HepG2 (cell line): ENCODE measurements around the gene ERBB3. TPM values are rescaled to one million over a fixed set of nuclear protein-coding genes. Genes with fewer than 3 reads are reported as not detected.

Experiments
- GTF3A ChIP-seq: sonication (generic); formaldehyde crosslinking; conservative IDR thresholded peaks from 2 replicates; pipeline ENCODE4 v1.4.0; 2020; ENCODE audit warnings: mild to moderate bottlenecking, missing genetic modification reagents
- HIC2 ChIP-seq: sonication (generic); formaldehyde crosslinking; IDR thresholded peaks from 2 replicates; pipeline ENCODE4 v1.9.0; 2022; ENCODE audit warnings: low read depth, missing genetic modification reagents
- HMGA1 ChIP-seq: sonication (generic); formaldehyde crosslinking; conservative IDR thresholded peaks from 2 replicates; pipeline ENCODE4 v1.4.0; 2020; ENCODE audit warnings: missing genetic modification reagents
- HOXD1 ChIP-seq: sonication (generic); formaldehyde crosslinking; IDR thresholded peaks from 2 replicates; pipeline ENCODE4 v1.5.0; 2020; ENCODE audit warnings: missing genetic modification reagents
- ISL2 ChIP-seq: sonication (generic); formaldehyde crosslinking; IDR thresholded peaks from 2 replicates; pipeline ENCODE4 v1.5.0; 2020; ENCODE audit warnings: missing genetic modification reagents
- LRRFIP1 ChIP-seq: sonication (generic); formaldehyde crosslinking; conservative IDR thresholded peaks from 2 replicates; pipeline ENCODE4 v1.4.0; 2020; ENCODE audit warnings: missing genetic modification reagents
- NFKB2 ChIP-seq: sonication (generic); formaldehyde crosslinking; IDR thresholded peaks from 2 replicates; pipeline ENCODE4 v1.4.0; 2020; ENCODE audit warnings: missing genetic modification reagents, borderline replicate concordance
- RARG ChIP-seq: sonication (generic); formaldehyde crosslinking; IDR thresholded peaks from 2 replicates; pipeline ENCODE4 v1.4.0; 2020; ENCODE audit warnings: low read depth, mild to moderate bottlenecking, missing genetic modification reagents
- RFXANK ChIP-seq: IDR thresholded peaks from 2 replicates; pipeline ENCODE4 v1.6.1; 2016
- SALL1 ChIP-seq: sonication (generic); formaldehyde crosslinking; IDR thresholded peaks from 2 replicates; pipeline ENCODE4 v1.8.0; 2022; ENCODE audit warnings: mild to moderate bottlenecking, missing genetic modification reagents
- TEAD2 ChIP-seq: sonication (generic); formaldehyde crosslinking; IDR thresholded peaks from 2 replicates; pipeline ENCODE4 v1.9.0; 2021; ENCODE audit warnings: missing genetic modification reagents
- ZNF136 ChIP-seq: sonication (generic); formaldehyde crosslinking; IDR thresholded peaks from 2 replicates; pipeline ENCODE4 v1.8.1; 2022; ENCODE audit warnings: low read depth, mild to moderate bottlenecking, moderate library complexity, missing genetic modification reagents
- ZNF280B ChIP-seq: sonication (generic); formaldehyde crosslinking; IDR thresholded peaks from 2 replicates; pipeline ENCODE4 v1.5.0; 2020; ENCODE audit warnings: missing genetic modification reagents, mild to moderate bottlenecking, borderline replicate concordance
- ZNF513 ChIP-seq: sonication (generic); formaldehyde crosslinking; conservative IDR thresholded peaks from 2 replicates; pipeline ENCODE4 v1.5.0; 2020; ENCODE audit warnings: missing genetic modification reagents
- ZNF619 ChIP-seq: sonication (generic); formaldehyde crosslinking; IDR thresholded peaks from 2 replicates; pipeline ENCODE4 v1.4.0; 2020; ENCODE audit warnings: mild to moderate bottlenecking, missing genetic modification reagents
- ZNF639 ChIP-seq: conservative IDR thresholded peaks from 2 replicates; pipeline ENCODE4 v1.6.1; 2018; ENCODE audit warnings: missing genetic modification reagents
- ZNF672 ChIP-seq: sonication (generic); formaldehyde crosslinking; IDR thresholded peaks from 2 replicates; pipeline ENCODE4 v1.8.1; 2022; ENCODE audit warnings: missing genetic modification reagents
- ZNF850 ChIP-seq: sonication (generic); formaldehyde crosslinking; conservative IDR thresholded peaks from 2 replicates; pipeline ENCODE4 v1.9.0; 2021; ENCODE audit warnings: mild to moderate bottlenecking, missing genetic modification reagents
- ZNF883 ChIP-seq: sonication (generic); formaldehyde crosslinking; IDR thresholded peaks from 2 replicates; pipeline ENCODE4 v1.5.1; 2020; ENCODE audit warnings: mild to moderate bottlenecking, missing genetic modification reagents; ENCODE audit errors: not compliant biosample characterization
- polyA plus RNA-seq, 8 experiments: library from polyadenylated mRNA; depleted of rRNA in 3 of 8; stranded (reverse) in 7 of 8; unstranded in 1 of 8; fragments of >200 nt; fragmentation: Illumina TruSeq in 4 of 8; extraction: Trizol in 4 of 8; gene quantifications; 2 replicates each; pipeline versions ENCODE4 v1.2.1 to v1.2.3, GENCODE V29; 2011 to 2016; ENCODE audit warnings: low read depth in 4 of 8, missing spikeins in 1 of 8, mixed read lengths in 1 of 8; ENCODE audit not compliant: insufficient read depth in 1 of 8
- total RNA-seq, 5 experiments: library from RNA; depleted of rRNA; stranded (reverse); fragments of >200 nt; fragmentation: Illumina TruSeq; extraction: Trizol; gene quantifications; 2 replicates each; pipeline ENCODE4 v1.2.3, GENCODE V29; 2016; ENCODE audit warnings: low read depth in 1 of 5

The ERBB3 gene
- total and polyA plus RNA-seq, 2 of the 13 experiments (the other 11 are each of a cell fraction or from before 2014, with no cell fraction given): 93.6 to 358 TPM

- no peak for TF ChIP-seq ZNF280B (CRISPR knock-in tag)
- TF ChIP-seq ZNF672: peak; percentile 89; the same call in 1 of the 2 replicates
- TF ChIP-seq SALL1 (CRISPR knock-in tag): peak; percentile 99
- TF ChIP-seq RFXANK (CRISPR knock-in tag): peak; percentile 75; the same call in 1 of the 2 replicates
- TF ChIP-seq HOXD1 (CRISPR knock-in tag): peak; percentile 80; the same call in 1 of the 2 replicates
- TF ChIP-seq ZNF619: no peak; the same call in none of the 2 replicates
- TF ChIP-seq HMGA1 (CRISPR knock-in tag): no peak
- no peak for TF ChIP-seq TEAD2 (CRISPR knock-in tag)
- peak; percentile 90; the same call in 1 of the 2 replicates for TF ChIP-seq ZNF639 (CRISPR knock-in tag)
- TF ChIP-seq NFKB2 (CRISPR knock-in tag): no peak
- no peak for TF ChIP-seq ZNF513 (CRISPR knock-in tag)
- peak; percentile 94 for TF ChIP-seq GTF3A (CRISPR knock-in tag)
- peak; percentile 89; the same call in 1 of the 2 replicates for TF ChIP-seq ZNF136 (CRISPR knock-in tag)
- peak; percentile 97; the same call in 1 of the 2 replicates for TF ChIP-seq RARG (CRISPR knock-in tag)
- TF ChIP-seq ZNF850 (CRISPR knock-in tag): no peak
- no peak for TF ChIP-seq LRRFIP1 (CRISPR knock-in tag)
- no peak for TF ChIP-seq ZNF883
- peak; percentile 89 for TF ChIP-seq ISL2 (CRISPR knock-in tag)
- peak; percentile 95 for TF ChIP-seq HIC2
Observed at GRCh38 chr12:56081393-56082347, 1.7 kb downstream of the ERBB3 start (continued).
